ENCODE data around the gene SQSTM1. TPM values are rescaled to one million over a fixed set of nuclear protein-coding genes. Genes with fewer than 3 reads are reported as not detected.
A peak's percentile ranks its signal among the peaks of the same experiment; 100 is the strongest.

Gene SQSTM1
- total RNA-seq, 1 donor from 2014 or later = 27.6 TPM

GRCh38 chr5:179858241-179858585 is 37.5 kb downstream of the SQSTM1 start:
- Histone ChIP-seq H3K4me1 (peaks cover 13% of the 10 kb centered on the region), H2AFZ (replicated peaks) (peak overlapping the region; percentile 81), H4K20me1 (ENCODE audit: low read depth) (peaks cover 13% of the 10 kb centered on the region), H3K4me3 (peak overlapping the region; percentile 70), H3K9me3 (ENCODE audit: low read depth) (no peaks in the 10 kb centered on the region), H3K36me3 (peaks cover 4% of the 10 kb centered on the region), H3K27me3 (peaks cover 9% of the 10 kb centered on the region), H3K9ac (peak overlapping the region; percentile 12), H3K4me2 (peak overlapping the region; percentile 81), H3K27ac (no peak overlapping the region), H3F3A (ENCODE audit: low read depth) (peaks cover 20% of the 10 kb centered on the region), H3K79me2 (ENCODE audit: low read depth) (peaks cover 48% of the 10 kb centered on the region)
- DNase-seq (ENCODE audit: low spot score) = peak; percentile 68
- H3K27me3 Mint-ChIP-seq (ENCODE audit: insufficient read depth, low read depth) = peaks cover 3% of the 10 kb centered on the region
- H3K4me1 Mint-ChIP-seq = peaks cover 18% of the 10 kb centered on the region
- peak overlapping the region; percentile 95 for H3K4me3 Mint-ChIP-seq
- peaks cover 16% of the 10 kb centered on the region for H3K36me3 Mint-ChIP-seq
- TF ChIP-seq CTCF (IDR thresholded peaks at IDR 0.05) (no peak), EZH2 (IDR thresholded peaks at IDR 0.05) (peak; percentile 5)
- no peaks in the 10 kb centered on the region for H3K9me3 Mint-ChIP-seq
- H3K27ac Mint-ChIP-seq = no peak overlapping the region

DNA sequence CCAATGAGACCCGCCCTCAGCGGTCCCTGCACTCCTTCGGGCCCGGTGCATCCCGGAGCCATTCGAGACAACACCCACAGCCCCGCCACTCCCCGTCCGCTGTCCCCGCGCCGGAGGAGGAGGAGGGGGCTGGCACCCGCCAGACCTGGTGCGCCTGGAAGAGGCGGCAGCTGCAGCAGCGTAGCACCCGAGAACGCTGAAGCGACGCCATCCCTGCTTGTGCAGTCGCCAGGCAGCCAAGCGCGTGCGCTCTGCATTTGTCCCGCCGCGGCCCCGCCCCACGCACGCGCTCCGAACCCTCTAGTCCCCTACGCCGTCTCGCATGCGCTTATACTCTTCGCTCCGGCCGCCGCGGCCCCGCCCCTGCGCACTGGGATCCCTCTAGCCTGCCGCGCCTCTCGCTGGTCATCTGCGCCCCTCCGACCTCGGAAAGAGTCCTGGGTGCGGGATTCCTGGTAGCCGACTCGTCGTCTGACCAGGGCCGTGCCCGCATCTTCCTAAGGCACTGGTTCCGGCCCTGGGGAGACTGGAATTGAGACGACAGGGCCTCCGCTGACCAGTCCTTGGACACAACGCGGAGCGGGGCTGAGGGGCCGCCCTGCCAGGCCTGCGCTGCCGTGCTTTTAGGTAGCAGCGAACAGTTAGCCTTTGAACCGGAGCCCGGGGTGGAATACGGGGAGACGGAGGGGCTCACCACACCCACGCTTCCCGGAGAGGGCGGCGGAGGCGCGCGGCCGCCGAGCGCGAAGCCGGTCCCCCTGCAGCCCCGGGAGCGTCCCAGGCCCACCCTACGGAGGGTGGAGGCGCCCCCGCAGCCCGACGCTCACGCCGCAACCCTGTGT is 38.1 kb downstream of the SQSTM1 start, which contains the start of gene MRNIP:
MRNIP (minus strand) TSS at position 232 of the 842 bp plus-strand sequence; CDS start at position 211, 21 bp downstream.
- Histone ChIP-seq H2AFZ (replicated peaks) (peak within 1 kb of the TSS; percentile 81), H3K4me2 (peak within 1 kb of the TSS; percentile 81), H3K4me1 (peaks cover 13% of the 10 kb centered on the region), H3K27ac (no peak within 1 kb of the TSS), H3K27me3 (peaks cover 9% of the 10 kb centered on the region), H3K4me3 (peak within 1 kb of the TSS; percentile 70), H3F3A (ENCODE audit: low read depth) (peaks cover 20% of the 10 kb centered on the region), H3K36me3 (peaks cover 4% of the 10 kb centered on the region), H3K9me3 (ENCODE audit: low read depth) (no peaks in the 10 kb centered on the region), H4K20me1 (ENCODE audit: low read depth) (peaks cover 13% of the 10 kb centered on the region), H3K79me2 (ENCODE audit: low read depth) (peaks cover 48% of the 10 kb centered on the region), H3K9ac (peak within 1 kb of the TSS; percentile 34)
- TF ChIP-seq EZH2phosphoT487 (IDR thresholded peaks at IDR 0.05) (no peak), CTCF (IDR thresholded peaks at IDR 0.05) (no peak), EZH2 (IDR thresholded peaks at IDR 0.05) (no peak)
- Mint-ChIP-seq H3K36me3 (peaks cover 17% of the 10 kb centered on the region), H3K9me3 (no peaks in the 10 kb centered on the region), H3K27me3 (ENCODE audit: insufficient read depth, low read depth) (peaks cover 3% of the 10 kb centered on the region), H3K4me1 (peaks cover 18% of the 10 kb centered on the region), H3K4me3 (peak within 1 kb of the TSS; percentile 95), H3K27ac (peak within 1 kb of the TSS; percentile 50)
- DNase-seq (ENCODE audit: low spot score) = peak; percentile 98

- H3K9ac ChIP-seq = no peak overlapping the region
- H3K4me1 Mint-ChIP-seq = peaks cover 18% of the 10 kb centered on the region
- TF ChIP-seq EZH2phosphoT487 (IDR thresholded peaks at IDR 0.05) (no peak), EZH2 (IDR thresholded peaks at IDR 0.05) (no peak), CTCF (IDR thresholded peaks at IDR 0.05) (no peak)
- no peak overlapping the region for H3K27ac Mint-ChIP-seq
- peaks cover 3% of the 10 kb centered on the region for H3K27me3 Mint-ChIP-seq (ENCODE audit: insufficient read depth, low read depth)
- H3F3A ChIP-seq (ENCODE audit: low read depth) = peaks cover 20% of the 10 kb centered on the region
- no peak overlapping the region for H3K4me3 ChIP-seq
- H3K9me3 Mint-ChIP-seq = no peaks in the 10 kb centered on the region
- no peak for DNase-seq (ENCODE audit: low spot score)
- H4K20me1 ChIP-seq (ENCODE audit: low read depth) = peaks cover 4% of the 10 kb centered on the region
- H3K9me3 ChIP-seq (ENCODE audit: low read depth) = no peaks in the 10 kb centered on the region
- H3K4me2 ChIP-seq = peak overlapping the region; percentile 81
- peak overlapping the region; percentile 95 for H3K4me3 Mint-ChIP-seq
- no peak overlapping the region for H2AFZ ChIP-seq (replicated peaks)
- H3K36me3 ChIP-seq = peaks cover 4% of the 10 kb centered on the region
- peaks cover 9% of the 10 kb centered on the region for H3K27me3 ChIP-seq
- peaks cover 14% of the 10 kb centered on the region for H3K36me3 Mint-ChIP-seq
- no peak overlapping the region for H3K27ac ChIP-seq
- peaks cover 35% of the 10 kb centered on the region for H3K79me2 ChIP-seq (ENCODE audit: low read depth)
- peaks cover 13% of the 10 kb centered on the region for H3K4me1 ChIP-seq
Measured at GRCh38 chr5:179860301-179860700, 39.6 kb downstream of the SQSTM1 start.

Data from neural progenitor cell (in vitro differentiated cells).